Activated naive CD4-positive, alpha-beta T cell treated with anti-CD3 and anti-CD28 coated beads for 36 hours (primary cell): ENCODE measurements around the gene GCN1. TPM values are rescaled to one million over a fixed set of nuclear protein-coding genes. Genes with fewer than 3 reads are reported as not detected.

Experiments
- CTCF ChIA-PET: fragments of 350-600 bp; sonication (Branson Sonifier 250); formaldehyde crosslinking; loops from one replicate; lab custom pipeline; 2021; ENCODE audit warnings: antibody characterized with exemption; lab: Charles Lee
- DNase-seq: peaks from one replicate; pipeline ENCODE4 v3.0.0-alpha.2; 2020
- H3K27ac Mint-ChIP-seq: one replicate; pipeline ENCODE4 v1.8.0; 2021; ENCODE audit warnings: mild to moderate bottlenecking, mixed read lengths
- H3K27me3 Mint-ChIP-seq: one replicate; pipeline ENCODE4 v1.8.0; 2021; ENCODE audit warnings: low read depth, mixed read lengths
- H3K36me3 Mint-ChIP-seq: one replicate; pipeline ENCODE4 v1.8.0; 2021; ENCODE audit warnings: low read depth, mixed read lengths
- H3K4me1 Mint-ChIP-seq: one replicate; pipeline ENCODE4 v1.8.0; 2021; ENCODE audit warnings: low read depth, mixed read lengths
- H3K4me3 Mint-ChIP-seq: one replicate; pipeline ENCODE4 v1.8.0; 2021; ENCODE audit warnings: mild to moderate bottlenecking, moderate library complexity, mixed read lengths
- H3K9me3 Mint-ChIP-seq: one replicate; pipeline ENCODE4 v1.8.0; 2021; ENCODE audit warnings: mixed read lengths
- intact Hi-C: fragments of 100-400 bp; cut with micrococcal nuclease; formaldehyde crosslinking; loops from one replicate; pipeline ENCODE4 v1.15.1; 2023
- total RNA-seq, 2 experiments: library from RNA; stranded (reverse); gene quantifications; one replicate each; pipeline ENCODE4 v1.2.3, GENCODE V29; 2021

GCN1 gene
- total RNA-seq, 2 experiments from 2014 or later = 122 to 128 TPM

DNA sequence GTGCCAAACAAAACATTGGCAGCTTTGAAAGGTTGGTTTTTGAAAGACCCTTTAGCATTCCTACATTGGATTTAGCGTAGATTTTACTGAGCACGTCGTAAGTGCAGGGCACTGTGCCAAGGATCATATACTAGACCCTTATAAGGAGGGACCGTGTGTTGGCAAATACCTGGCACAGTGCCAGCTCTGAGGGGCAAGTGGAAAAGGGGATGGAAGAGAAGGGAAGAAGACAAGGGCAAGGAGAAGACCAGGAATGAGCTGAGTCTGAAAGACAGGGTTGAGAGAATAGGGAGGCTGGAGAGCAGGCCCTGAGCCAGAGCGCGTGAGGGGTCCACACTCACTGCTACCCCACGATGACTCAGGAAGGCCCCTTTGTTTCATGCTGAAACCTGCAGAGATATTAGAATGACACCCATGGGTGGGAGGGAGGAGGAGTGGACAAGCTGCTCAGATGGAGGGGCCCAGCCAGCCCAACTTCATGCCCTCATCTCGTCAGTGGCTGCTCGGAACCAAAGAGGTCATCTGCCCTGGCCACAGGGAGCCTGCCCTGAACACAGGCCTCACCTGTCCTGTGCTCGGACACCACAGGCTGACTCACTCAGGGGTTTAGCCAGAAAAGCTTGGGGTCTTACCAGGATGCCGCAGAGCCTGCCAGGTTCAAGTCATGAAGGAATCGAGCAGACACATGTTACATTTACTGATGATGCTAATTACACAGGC lies 103.0 kb downstream of the GCN1 start:
- H3K9me3 Mint-ChIP-seq = no peaks in the 10 kb centered on the region
- DNase-seq = no peak
- H3K36me3 Mint-ChIP-seq = peaks cover 41% of the 10 kb centered on the region
- no peak overlapping the region for H3K4me3 Mint-ChIP-seq
- CTCF ChIA-PET = no interaction called here
- intact Hi-C loops = no loop called here
- peak overlapping the region; percentile 51 for H3K27ac Mint-ChIP-seq
- H3K27me3 Mint-ChIP-seq = no peaks in the 10 kb centered on the region
- H3K4me1 Mint-ChIP-seq = peaks cover 18% of the 10 kb centered on the region

DNA sequence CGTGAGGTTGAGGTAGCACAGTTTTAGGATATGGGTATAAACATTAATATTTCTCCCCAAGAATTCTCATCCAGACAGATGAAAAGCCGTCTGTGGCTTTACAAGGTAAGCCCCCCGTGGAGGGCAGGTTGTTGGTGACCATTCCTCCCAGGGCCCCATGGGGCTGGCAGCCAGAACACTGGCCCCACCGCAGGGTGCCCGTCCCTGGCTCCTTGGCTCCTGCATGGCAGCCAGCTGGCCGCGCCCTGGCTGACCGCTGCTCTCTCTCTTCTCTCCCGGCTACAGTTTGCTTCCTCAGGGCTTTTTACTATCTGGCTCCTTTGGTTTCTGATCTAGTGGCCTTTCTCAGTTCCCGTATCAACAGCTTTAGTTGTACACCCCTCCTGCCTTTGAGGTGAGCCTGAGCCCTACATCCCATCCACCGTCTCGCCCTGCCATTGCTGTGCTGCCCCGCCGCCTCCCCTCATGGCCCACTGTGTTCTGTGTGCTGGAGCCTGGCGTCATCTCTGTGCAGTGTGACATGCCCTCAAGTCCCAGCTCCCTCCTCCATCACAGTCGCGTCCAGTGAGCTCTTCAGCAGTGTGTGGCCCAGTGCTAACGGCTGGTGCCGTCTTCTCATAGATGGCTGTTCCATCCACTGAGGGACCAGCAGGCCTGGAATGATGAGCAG lies 103.8 kb downstream of the GCN1 start:
- H3K27ac Mint-ChIP-seq = peak overlapping the region; percentile 51
- intact Hi-C loops = no loop called here
- CTCF ChIA-PET = no interaction called here
- peaks cover 39% of the 10 kb centered on the region for H3K36me3 Mint-ChIP-seq
- no peak for DNase-seq
- H3K9me3 Mint-ChIP-seq = no peaks in the 10 kb centered on the region
- no peaks in the 10 kb centered on the region for H3K27me3 Mint-ChIP-seq
- peaks cover 25% of the 10 kb centered on the region for H3K4me1 Mint-ChIP-seq
- no peak overlapping the region for H3K4me3 Mint-ChIP-seq

DNA sequence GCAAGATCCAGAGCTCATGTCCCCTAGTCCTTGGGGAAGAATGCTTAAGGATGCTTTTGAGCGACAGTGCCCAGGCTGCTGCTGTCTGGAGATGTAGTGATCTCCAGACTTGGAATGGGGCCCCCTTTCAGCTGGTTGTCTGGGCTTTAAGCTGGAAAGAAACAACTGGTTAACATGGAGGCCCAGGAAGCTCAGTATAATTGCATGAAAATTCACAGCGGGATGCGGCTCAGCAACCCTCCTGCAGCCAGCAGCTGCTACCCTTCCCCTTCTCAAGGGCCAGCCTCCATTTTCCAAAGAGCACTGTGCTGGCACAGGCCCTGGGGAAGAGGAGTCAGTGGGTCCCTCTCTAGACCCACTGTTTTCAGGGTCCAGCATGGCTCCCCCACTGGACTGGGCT lies 104.3 kb downstream of the GCN1 start:
- Mint-ChIP-seq H3K4me1 (peaks cover 29% of the 10 kb centered on the region), H3K4me3 (no peak overlapping the region), H3K9me3 (no peaks in the 10 kb centered on the region), H3K27ac (no peak overlapping the region), H3K27me3 (no peaks in the 10 kb centered on the region), H3K36me3 (peaks cover 45% of the 10 kb centered on the region)
- no peak for DNase-seq
- CTCF ChIA-PET = no interaction called here
- intact Hi-C loops = no loop called here

DNA sequence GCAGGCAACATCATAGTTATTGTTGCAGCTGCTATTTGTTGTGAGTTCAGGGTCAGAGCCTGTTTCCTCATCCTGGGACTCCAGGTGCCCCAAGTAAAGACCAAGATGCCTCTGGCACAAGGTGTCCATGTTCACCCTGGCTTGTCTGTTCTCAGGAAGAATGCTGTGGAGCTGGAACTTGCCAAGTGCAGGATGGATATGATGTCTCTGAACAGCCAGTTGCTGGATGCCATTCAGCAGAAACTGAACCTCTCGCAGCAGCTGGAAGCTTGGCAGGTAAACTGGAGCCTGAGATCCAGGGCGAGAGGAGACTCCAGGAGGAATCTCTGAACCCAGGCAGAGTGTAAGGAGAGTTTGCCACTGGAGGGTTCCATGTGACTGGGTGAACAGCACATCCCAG lies 104.7 kb downstream of the GCN1 start:
- no peak for DNase-seq
- intact Hi-C loops = no loop called here
- Mint-ChIP-seq H3K4me1 (peaks cover 33% of the 10 kb centered on the region), H3K4me3 (no peak overlapping the region), H3K27me3 (no peaks in the 10 kb centered on the region), H3K27ac (no peak overlapping the region), H3K9me3 (no peaks in the 10 kb centered on the region), H3K36me3 (peaks cover 48% of the 10 kb centered on the region)
- CTCF ChIA-PET = no interaction called here

DNA sequence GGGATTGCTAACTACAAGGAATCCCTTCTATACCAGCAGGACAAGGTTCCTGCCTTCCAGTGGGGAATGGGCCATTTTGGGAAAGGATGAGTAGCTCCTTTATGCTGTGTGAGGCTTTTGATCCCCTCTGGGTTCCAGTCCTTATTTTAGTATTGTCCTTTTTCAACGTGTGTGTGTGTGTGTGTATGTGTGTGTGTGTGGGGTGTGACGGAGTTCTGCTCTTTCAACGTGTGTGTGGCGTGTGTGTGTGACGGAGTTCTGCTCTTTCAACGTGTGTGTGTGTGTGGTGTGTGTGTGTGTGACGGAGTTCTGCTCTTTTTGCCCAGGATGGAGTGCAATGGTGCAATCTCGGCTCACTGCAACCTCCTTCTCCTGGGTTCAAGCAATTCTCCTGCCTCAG lies 105.4 kb downstream of the GCN1 start:
- DNase-seq = no peak
- intact Hi-C loops = no loop called here
- no peak overlapping the region for H3K27ac Mint-ChIP-seq
- no peaks in the 10 kb centered on the region for H3K9me3 Mint-ChIP-seq
- H3K4me3 Mint-ChIP-seq = no peak overlapping the region
- H3K27me3 Mint-ChIP-seq = no peaks in the 10 kb centered on the region
- peaks cover 40% of the 10 kb centered on the region for H3K4me1 Mint-ChIP-seq
- CTCF ChIA-PET = interaction anchor here (0.5 kb wide), 1 partner anchor 114 kb away, joined by 3 read pairs; no protein-coding TSS in a partner anchor
- peaks cover 53% of the 10 kb centered on the region for H3K36me3 Mint-ChIP-seq

DNA sequence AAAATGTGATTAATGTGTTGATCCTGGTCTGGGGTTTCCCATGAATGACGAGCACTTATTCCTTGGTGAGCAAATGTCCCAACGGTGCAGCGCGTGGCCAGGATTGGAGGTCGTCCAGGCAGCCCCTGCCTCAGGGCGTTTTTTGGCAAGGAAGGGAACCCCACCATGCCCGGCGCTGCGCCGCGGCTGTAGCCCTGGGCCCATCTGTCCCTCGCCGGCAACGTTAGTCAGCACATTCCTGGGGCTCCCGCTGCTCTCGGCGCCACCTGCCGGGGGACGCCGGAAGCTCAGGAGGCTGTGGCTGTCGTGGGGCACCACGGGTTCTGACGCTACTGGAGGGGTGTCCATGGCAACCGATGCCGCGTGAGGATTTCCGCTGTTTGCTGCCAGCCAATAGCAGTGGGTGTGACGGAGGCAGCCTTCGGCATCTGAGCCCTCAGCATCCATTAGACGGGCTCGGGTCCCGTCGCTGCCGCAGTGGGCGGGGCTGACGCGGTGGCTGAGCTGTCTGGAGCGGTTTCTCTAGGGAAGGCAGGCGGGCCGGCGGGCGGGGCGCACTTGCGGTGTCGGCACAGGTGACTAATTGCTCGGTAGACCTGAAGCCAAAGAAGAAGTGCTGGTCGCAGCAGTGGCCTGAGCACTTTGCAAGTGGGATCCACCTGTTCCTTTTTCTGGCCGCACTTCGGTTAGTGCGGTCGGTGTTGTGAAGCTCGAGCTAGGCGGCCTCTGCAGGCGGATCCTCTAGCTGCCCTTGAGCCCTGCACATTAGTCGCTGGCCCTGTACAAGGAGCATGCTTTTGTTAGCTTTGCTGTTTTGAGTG lies 107.5 kb downstream of the GCN1 start:
- H3K4me1 Mint-ChIP-seq = peaks cover 41% of the 10 kb centered on the region
- CTCF ChIA-PET = interaction anchor here (0.8 to 1.5 kb wide), 14 partner anchors 10 to 184 kb away, joined by 3 to 12 read pairs (median 3); partner anchors contain the start of genes BICDL1 and RAB35
- H3K27me3 Mint-ChIP-seq = no peaks in the 10 kb centered on the region
- no peaks in the 10 kb centered on the region for H3K9me3 Mint-ChIP-seq
- H3K4me3 Mint-ChIP-seq = peak overlapping the region; percentile 63
- peaks cover 61% of the 10 kb centered on the region for H3K36me3 Mint-ChIP-seq
- intact Hi-C loops = loop anchor here (1.0 to 2.0 kb wide), 12 partner anchors 32 to 420 kb away; partner anchors contain the start of genes CIT, PXN, RNU4-2 and RPLP0
- peak overlapping the region; percentile 85 for H3K27ac Mint-ChIP-seq
- peak; percentile 100 for DNase-seq

DNA sequence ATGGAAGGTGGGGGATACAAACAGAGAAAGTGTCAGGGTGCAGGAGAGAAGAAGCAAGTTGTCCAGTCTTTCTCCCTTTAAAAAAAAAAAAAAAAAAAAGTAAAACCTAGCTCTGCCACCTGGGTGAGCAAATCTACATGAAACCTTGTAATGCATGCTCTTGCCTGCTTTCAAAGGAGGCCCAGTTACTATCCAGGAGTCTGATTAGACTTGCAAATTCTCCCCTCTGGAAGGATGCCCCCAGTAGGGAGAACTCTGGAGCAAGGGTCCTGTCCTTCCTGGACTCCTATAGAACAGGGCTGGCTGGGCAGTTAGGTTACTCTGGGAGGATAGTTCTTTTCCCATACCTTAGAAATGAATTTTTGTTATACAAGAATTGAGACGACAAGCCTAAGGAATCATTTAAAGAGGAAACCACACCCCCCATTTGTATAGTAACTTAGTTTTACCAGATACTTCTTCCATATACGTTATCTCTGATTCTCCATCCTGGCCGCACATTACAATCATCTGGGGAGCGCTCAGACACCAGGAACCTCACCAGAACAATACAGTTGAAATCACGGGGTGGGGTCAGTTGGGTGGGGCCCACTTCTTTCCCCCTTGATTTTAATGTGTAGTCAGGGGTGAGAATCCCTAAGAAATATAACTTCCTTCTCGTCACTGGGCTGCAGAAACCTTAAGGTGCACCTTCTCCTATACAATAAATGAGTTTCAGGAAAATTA lies 108.4 kb downstream of the GCN1 start:
- Mint-ChIP-seq H3K4me1 (peaks cover 41% of the 10 kb centered on the region), H3K27ac (peak overlapping the region; percentile 85), H3K9me3 (no peaks in the 10 kb centered on the region), H3K27me3 (no peaks in the 10 kb centered on the region), H3K36me3 (peaks cover 57% of the 10 kb centered on the region), H3K4me3 (no peak overlapping the region)
- CTCF ChIA-PET = interaction anchor here (0.7 to 1.5 kb wide), 9 partner anchors 14 to 462 kb away, joined by 3 to 12 read pairs (median 3); partner anchors contain the start of gene BICDL1
- intact Hi-C loops = loop anchor here (2.0 kb wide), 1 partner anchor 419 kb away; no protein-coding TSS in a partner anchor
- DNase-seq = no peak

DNA sequence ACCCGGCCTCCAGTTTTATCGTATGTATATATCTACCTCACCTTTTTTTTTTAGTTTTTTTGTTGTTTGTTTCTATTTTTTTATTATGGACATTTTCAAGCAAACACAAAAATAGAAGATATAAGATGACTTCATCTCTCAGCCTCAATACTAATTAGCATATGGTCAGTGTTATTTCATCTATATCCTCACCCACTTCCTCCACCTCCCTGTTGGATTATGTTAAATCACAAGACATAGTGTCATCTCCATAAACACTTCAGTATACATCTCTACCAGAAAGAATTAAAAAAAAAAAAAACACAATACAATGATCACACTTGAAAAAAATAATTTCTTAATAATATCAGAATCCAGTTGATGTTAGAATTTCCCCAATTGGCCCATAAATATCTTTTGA lies 112.9 kb downstream of the GCN1 start:
- Mint-ChIP-seq H3K4me3 (no peak overlapping the region), H3K9me3 (no peaks in the 10 kb centered on the region), H3K4me1 (peaks cover 37% of the 10 kb centered on the region), H3K27ac (no peak overlapping the region), H3K36me3 (peaks cover 51% of the 10 kb centered on the region), H3K27me3 (no peaks in the 10 kb centered on the region)
- CTCF ChIA-PET = interaction anchor here (0.7 kb wide), 1 partner anchor 183 kb away, joined by 3 read pairs; no protein-coding TSS in a partner anchor
- no peak for DNase-seq
- intact Hi-C loops = no loop called here

DNA sequence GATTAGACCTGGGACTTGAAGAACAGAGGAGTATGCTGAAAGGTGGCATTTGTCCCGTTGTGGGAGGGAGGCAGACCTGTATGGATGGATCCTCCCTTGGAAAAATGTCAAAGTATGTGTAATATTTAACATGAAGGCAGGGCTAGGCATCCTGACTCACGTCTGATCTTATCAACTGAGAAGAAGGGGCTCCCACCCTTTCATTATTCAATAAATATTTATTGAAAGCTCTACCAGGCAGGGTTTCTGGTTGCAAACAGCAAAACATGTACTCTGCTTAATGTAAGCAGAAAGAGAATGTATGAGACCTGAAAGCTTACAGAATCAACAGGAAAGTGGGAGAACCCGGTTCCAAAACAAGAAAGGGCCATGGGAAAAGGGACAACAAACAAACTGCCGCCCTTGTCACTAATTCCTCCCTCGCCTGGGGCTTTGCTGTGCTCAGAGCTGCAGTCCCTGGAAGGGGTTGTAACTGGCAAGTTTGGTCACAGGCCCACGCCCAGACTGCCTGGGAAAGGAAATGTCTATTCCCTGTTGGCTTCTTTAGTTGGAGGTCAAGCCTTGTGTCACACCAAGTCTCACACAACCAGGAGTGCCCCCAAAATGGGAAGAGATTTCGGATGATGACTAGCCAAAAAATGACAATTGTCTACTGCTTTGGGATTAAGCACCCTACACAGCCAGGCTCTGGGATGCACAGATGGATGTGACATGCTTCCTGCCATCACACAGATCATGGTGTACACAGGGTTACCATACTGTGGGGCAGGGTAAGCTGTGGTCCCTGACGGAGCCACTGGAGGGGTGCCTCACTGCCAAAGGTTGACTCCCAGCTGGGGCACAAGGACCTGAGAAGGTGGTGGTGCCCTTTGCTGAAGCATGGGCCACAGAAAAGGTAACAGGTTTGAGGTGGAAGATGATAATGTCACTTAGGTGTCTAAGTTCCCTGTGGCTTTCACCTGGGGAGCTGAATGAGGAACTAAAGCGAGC lies 114.8 kb downstream of the GCN1 start:
- CTCF ChIA-PET = interaction anchor here (0.6 to 1.1 kb wide), 2 partner anchors 8 to 179 kb away, joined by 3 to 6 read pairs; no protein-coding TSS in a partner anchor
- Mint-ChIP-seq H3K27me3 (no peaks in the 10 kb centered on the region), H3K4me3 (no peak overlapping the region), H3K4me1 (peaks cover 24% of the 10 kb centered on the region), H3K36me3 (peaks cover 50% of the 10 kb centered on the region), H3K27ac (peak overlapping the region; percentile 69), H3K9me3 (no peaks in the 10 kb centered on the region)
- DNase-seq = no peak
- intact Hi-C loops = no loop called here

DNA sequence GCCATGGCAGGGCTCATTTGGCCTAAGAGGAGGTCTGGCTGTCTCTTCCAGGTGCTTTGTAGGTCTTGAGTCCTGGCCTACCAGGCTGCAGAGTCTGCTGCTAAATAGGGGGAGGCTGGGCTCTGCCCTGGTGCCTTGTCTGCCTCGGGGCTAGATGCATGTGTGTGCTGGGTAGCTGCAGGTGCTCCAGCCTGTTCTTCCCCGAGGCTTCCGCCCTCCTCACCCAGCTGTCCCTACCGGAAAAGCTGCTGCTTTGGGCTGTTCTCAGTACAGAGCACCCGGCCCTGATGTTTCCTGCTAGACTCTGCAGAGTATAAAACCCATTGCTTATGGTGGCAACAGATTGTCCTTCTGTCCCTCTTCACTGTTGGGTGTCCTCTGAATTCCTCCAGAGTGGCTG lies 115.6 kb downstream of the GCN1 start:
- CTCF ChIA-PET = no interaction called here
- intact Hi-C loops = no loop called here
- H3K9me3 Mint-ChIP-seq = no peaks in the 10 kb centered on the region
- H3K36me3 Mint-ChIP-seq = peaks cover 50% of the 10 kb centered on the region
- H3K27ac Mint-ChIP-seq = peak overlapping the region; percentile 69
- H3K4me3 Mint-ChIP-seq = no peak overlapping the region
- DNase-seq = peak; percentile 32
- H3K4me1 Mint-ChIP-seq = peaks cover 25% of the 10 kb centered on the region
- no peaks in the 10 kb centered on the region for H3K27me3 Mint-ChIP-seq

DNA sequence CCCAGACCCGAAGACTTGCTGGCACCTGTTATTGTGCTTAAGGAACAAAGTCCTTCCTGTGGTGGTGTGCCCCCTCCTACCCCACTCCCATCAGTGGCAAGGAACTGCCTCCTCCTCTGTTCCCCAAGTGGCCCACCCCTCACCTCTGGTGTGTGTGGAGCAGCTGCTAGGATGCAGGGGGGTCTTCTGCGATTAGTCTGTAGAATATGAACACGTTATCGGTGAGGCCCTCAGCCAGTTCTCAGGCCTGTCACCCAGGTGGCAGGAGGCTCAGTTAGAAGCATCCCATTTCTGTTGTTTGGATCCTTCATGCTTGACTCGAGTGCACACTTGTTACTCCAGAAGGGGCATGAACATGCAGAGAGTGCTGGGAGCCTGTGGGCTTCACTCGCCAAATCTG lies 117.3 kb downstream of the GCN1 start:
- intact Hi-C loops = no loop called here
- H3K36me3 Mint-ChIP-seq = peaks cover 56% of the 10 kb centered on the region

More for the DNA sequence above, 117.3 kb downstream of the GCN1 start:
- Mint-ChIP-seq H3K4me3 (no peak overlapping the region), H3K27me3 (no peaks in the 10 kb centered on the region), H3K27ac (no peak overlapping the region), H3K4me1 (peaks cover 36% of the 10 kb centered on the region), H3K9me3 (peaks cover 1% of the 10 kb centered on the region)
- CTCF ChIA-PET = interaction anchor here (1.4 kb wide), 1 partner anchor 43 kb away, joined by 3 read pairs; no protein-coding TSS in a partner anchor
- DNase-seq = no peak
